GM12873 (cell line): ENCODE results near the gene DNAI1.

Experiments
- TF ChIP-seq, protein P1 (sequence below): IDR thresholded peaks from 2 replicates; pipeline ENCODE4 v1.5.1; 2012; ENCODE audit warnings: low read depth, mild to moderate bottlenecking, moderate library complexity, low read length, control low read depth; ENCODE audit not compliant: insufficient read depth; ENCODE audit errors: missing control alignments

The DNAI1 gene

GRCh38 chr9:34553511-34554021 lies 95.0 kb downstream of the DNAI1 start:
- TF ChIP-seq, protein P1, sequence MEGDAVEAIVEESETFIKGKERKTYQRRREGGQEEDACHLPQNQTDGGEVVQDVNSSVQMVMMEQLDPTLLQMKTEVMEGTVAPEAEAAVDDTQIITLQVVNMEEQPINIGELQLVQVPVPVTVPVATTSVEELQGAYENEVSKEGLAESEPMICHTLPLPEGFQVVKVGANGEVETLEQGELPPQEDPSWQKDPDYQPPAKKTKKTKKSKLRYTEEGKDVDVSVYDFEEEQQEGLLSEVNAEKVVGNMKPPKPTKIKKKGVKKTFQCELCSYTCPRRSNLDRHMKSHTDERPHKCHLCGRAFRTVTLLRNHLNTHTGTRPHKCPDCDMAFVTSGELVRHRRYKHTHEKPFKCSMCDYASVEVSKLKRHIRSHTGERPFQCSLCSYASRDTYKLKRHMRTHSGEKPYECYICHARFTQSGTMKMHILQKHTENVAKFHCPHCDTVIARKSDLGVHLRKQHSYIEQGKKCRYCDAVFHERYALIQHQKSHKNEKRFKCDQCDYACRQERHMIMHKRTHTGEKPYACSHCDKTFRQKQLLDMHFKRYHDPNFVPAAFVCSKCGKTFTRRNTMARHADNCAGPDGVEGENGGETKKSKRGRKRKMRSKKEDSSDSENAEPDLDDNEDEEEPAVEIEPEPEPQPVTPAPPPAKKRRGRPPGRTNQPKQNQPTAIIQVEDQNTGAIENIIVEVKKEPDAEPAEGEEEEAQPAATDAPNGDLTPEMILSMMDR, result no peak

- TF ChIP-seq, protein P1, result no peak
Measured at GRCh38 chr9:34554211-34555001, 95.8 kb downstream of the DNAI1 start.

GRCh38 chr9:34555002-34555348 lies 96.4 kb downstream of the DNAI1 start:
- TF ChIP-seq, protein P1, result no peak

- TF ChIP-seq, protein P1, result no peak
Measured at GRCh38 chr9:34555500-34555899, 96.9 kb downstream of the DNAI1 start.

DNA sequence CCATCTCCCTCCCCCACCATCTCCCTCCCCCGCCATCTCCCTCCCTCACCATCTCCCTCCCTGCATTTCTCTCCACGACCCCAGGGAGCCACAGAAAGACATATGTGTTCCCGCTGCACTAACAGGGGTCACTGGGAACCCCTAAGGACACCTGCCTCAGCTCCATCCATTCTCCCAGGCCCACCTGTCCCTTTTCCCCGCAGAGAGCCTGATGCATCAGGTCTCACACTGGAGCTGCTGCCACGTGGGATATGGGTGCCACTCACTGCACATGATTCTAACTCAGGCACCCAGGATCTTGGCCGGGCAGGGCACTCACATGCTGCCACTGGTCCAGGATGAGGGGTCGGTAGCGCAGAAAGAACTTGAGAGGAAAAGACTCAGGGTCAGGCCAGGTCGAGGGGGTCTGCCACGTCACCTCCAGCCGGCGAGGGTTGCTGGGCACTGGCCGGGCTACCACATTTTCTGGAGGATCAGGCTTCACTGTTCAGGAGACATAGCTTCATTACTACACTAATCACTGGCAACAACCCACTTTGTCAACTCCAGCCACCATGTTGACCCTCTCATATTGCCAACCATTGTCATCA lies 97.4 kb downstream of the DNAI1 start:
- TF ChIP-seq, protein P1, result no peak

- TF ChIP-seq, protein P1, result no peak
Measured at GRCh38 chr9:34556949-34557348, 98.3 kb downstream of the DNAI1 start.

DNA sequence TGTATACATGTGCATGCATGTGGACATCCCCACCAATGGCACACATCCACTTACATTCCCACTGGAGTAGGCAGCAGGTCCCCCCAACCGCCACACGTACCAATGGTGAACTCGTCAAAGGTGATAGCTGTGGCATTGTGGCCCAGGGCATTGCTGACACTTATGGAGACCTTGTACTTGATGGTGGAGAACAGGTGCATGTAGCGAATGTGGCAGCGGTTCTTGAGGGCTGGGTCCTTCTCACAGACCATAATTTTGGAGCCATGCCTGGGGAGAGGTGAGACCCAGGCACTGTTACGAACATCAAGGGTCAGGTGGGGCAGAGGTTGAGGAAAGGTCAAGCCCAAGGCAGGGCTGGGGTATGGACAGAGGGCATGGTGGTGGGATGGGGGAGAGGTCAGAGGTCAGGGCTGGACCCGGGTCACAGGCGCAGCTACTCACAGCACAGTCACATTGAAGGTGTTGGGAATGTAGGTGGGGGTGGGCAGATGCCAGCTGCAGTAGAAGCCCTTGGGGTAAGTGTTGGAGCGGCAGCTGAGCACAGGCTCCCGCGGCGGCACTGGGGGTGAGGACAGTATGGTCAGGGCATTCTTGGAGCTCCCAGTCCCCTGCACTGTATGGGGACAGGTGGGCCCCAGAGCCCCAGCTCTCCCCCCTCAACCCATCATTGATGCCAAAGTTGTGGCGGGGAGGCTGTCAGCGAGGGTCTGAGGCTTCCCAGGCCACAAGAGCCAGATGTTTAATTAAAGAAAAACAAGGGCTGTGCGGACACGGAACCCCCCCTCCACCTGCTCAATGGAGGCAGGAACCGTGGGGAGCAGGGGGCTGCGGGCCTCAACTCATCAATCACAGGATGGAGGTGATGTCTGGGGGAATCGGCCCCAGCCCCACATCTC lies 99.1 kb downstream of the DNAI1 start:
- TF ChIP-seq, protein P1, result no peak
